ENCODE measurements around the gene ISYNA1.

The ISYNA1 gene

DNA sequence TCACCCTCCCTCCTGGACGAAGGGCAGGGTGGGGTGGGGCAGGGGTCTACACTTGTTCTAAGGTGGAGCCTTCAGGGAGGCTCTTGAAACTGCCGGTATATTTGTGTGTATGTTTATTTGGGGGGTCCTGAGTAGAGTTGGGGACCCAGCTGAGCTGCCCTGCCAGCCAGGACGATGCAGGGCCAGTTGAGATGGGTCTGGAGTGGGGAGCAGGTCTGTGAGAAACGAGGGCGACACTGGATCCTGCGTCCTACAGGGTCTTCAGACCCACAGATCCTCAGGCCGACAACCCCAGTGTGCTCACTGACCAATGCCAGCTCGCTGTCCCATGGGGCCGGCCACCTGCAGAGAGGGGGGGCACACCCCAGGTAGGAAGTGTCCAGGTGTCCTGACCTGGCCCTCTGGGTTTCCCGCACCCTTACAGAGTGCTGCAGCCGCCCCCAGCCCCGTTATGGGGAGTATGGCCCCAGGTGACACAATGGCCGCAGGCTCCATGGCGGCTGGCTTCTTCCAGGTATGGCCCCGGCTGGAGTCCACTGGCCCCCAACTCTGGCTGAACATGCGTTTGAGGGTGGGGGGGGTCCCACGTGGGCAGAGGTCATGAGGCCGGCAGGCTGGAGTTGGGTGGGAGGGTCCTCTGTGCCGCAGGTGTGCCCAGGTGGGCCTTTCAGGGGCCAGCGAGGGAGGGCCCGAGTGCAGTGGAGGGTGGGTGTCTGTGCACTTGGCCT, 7.4 kb downstream of the ISYNA1 start:
- DNase-seq: no peak

DNA sequence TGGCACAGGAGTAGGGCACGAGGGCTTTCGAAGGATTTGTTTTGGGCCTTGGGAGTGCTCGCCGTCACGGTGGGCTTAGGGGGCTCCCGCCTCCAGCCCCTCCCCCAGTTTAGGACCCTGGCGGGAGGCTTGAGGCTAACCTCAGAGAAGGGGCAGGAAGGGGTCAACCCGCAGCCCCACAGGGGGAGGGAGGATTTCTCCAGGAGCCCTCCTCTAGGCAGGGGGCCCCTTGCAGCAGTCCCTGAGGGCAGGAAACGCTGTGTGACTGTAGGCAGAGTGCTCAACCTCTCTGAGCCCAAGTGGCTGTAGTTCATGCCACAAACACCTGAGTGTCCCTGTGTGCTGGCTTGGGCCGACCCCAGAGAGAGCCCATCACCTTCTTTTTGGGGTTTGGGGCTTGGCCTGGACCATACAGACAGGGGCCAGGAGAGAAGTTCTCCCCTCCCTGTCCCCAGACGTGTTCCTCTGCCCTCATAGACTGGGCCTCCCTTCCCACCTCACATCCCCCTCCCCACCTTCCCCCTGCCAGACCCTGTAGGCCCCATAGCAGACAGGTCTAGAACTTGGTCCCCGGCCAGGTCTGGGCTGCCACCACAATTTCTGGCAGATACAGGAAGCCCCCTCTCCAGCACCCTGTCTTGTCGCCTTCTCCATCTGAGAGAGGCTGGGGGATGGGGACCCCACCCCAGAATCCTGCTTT, 8.1 kb downstream of the ISYNA1 start:
- no peak for DNase-seq

DNA sequence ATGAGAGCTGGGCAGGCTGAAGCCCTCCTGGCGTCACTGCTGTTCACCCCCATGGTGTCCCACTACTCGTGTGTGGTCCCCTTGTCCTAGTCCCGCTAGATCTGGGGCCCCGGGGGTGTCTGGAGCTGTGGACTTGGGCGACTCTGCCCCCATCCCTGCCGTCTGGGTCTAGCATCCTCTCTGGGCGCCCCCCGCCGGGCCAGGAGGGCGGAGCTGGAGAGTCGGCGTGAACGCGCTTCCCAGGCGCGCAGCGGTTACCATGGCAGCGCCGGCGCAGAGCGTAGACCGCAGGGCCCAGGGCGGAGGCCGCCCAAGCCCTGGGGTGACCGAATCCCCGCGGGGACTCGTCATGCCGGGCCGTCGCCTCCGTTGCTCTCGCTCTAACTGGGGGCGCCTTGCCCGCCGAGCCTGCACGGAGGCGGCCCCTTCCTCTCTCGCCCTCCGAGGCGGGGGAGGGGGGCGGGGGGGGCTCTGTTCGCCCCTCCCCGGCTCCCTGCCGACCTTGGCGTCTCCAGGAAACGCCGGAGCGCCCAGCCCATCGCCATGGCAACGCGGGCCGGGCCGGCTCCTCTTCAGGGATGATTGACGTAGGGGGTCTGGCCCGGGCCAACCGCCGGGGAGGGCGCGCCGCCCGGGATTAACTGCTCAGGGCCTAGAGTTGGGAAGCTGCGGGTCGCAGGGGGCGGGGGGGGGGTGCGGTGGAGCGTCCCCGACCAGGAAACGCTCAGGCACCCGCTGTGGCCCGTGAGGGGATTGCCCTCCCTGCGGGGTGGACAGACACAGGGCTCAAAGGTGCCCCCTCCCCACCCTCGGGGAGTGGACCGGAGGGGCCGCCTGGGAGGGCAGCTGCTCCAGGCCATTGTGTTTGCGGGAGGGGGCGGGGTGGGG, 8.9 kb downstream of the ISYNA1 start:
- peak; percentile 56 to 63 for DNase-seq

DNA sequence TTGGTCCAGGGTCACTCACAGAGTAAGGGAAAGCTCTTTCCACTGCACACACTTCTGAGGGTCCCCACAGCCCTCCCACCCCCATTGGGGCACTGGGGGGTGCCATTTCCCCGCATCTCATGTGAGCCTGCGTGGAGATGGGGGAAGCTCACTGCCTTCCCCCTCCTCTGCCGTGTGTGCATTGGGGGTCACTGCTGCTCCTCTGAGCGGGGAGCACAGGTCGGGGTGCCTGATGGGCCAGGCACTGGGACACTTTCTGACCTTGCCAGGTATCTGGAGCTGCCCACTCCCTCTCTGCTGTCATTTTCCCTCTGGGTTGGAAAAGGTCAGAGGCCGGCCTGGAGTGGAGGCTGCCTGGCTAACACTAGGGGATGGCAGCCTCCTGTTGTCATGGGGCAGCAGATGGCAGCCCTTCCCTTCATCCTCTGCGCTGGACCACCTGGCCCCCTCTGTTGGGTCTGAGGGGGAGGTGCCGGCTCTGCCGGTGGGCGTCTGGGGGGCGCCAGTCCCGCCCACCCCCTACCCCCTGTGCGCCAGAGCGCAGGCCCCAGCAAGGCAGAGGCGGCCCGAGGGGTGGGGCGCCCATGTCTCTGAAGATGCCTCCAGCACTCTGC, 9.7 kb downstream of the ISYNA1 start:
- no peak for DNase-seq

DNA sequence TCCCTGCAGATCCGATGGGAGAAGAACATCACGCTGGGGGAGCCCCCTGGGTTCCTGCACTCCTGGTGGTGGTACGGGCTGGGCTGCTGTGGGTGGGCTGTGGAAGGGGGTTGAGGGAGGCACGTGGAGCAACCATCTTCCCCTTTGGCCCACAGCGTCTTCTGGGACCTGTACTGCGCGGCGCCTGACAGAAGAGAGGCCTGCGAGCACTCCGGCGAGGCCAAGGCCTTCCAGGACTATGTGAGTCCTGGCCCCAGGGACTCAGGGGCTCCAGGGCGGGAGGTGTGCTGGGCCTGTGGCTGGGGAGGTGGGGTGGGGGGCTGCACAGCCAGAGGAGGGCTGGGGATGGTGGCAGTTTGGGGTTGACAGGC, 10.2 kb downstream of the ISYNA1 start:
- DNase-seq: no peak

DNA sequence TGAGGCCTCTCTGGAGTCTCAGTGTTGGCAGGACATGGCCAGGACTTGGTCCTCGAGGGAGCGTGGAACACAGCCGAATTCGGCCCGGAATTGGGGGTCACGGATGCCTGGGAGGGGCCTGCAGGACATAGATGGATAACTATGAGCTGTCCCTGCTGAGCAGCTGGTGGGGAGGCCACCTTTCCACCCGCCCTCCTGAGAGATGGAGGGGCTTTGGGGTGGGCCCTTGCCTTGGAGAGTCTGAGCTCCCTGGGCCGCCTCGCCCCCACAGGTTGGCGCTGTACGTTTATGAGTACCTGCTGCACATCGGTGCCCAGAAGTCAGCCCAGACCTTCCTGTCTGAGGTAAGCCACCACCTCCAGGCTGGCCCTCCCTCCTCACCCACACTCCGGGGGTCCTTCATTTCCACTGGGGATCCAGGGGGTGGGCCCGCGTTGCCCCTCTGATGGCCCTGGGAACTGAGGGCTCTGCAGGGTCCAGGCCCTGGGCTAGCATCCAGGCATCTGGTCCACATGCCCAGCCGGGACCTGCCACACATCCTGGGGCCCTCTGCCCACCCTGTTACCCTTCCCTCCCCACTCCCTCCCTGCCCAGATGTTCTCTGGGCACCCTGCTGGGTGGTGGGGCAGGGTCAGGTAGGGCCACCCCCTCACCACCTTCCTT, 10.7 kb downstream of the ISYNA1 start:
- no peak for DNase-seq

DNA sequence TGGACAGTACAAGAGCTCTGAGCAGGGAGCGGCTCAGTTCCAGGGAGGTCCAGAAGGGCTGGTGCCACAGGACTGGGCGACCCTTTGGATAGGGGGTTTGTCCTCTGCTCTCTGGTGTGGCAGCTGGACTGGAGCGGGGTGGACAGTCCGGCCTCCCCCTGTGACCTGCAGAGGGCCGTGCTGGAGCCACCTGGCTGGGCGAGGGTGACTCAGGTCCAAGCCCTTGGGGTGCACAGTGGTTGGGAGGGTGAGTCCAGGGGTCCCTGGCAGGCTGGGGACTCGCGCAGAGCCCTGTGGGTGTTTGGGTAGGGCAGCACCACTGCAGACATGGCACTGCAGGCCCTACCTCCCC, 11.5 kb downstream of the ISYNA1 start:
- no peak for DNase-seq

DNA sequence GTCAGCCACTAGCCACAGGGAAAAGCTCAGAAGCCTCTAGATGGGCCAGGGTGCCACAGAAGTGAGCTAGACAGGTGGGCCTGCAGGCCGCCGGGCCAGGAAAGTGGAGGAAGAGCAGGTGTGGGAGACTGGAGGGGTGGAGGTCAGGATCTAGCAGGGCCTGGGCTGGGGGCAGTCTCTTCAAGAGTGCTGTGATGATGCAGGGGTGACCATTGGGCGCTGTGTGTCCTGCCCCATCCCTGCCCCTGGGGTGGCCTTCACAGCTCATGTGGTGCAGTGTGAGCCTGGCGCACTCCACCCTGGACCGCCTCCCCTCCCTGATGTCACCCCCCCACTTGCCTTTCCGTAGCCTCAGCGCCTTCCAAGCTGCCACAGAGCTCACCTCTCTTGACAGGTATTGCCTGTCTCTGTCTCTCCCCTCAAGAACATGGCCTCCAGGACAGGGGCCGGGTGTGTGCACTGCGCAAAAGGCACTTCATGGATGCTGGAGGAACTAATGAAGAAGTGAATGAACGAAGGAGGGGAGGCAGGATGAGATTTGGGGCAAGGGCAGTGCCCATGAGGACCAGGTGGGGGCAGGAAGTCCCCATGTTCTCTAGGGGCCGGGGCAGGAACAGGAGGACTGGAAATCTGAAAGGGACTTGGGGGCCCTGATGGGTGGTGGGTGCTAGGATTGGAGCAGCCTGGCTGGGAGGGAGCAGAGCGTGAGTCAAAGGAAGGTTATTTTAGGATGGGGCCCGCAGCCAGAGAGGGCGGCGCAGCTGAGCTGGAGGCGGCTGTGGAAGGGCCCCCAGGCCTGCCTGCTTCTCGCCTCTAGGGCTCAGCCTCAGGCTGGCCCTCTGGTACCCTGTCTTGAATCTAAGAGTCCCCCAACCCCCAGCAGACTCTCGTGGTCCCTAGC, 12.2 kb downstream of the ISYNA1 start:
- no peak for DNase-seq

DNA sequence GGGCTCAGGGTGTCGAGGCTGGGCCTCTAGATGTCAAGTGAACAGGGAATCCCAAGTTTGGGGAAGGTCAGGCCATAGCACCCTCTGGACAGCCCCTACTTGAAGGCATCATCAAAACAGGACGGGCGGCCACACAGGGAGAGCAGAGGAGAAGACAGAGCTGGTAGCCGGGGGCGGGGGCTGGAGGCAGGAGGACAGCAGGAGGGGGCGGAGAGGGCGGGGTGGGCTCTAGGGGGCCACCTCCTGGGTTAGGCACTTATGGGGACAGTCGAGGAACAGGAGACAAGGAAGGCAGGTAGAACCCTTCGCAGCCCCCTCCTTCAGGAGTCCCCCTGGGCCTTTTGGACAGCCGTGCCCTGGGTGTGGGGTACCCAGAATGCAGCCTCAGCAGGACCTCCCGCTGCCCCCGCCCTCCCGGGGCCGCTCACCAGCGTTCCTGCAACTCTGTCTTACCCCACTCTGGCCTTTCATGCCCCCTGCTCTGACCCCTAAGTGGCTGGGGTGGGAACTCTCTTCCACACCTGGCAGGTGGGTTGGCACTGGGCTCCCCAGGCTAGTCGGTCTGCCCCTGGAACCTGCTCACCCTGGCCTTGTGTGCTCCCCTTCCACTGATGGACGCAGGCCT, 12.9 kb downstream of the ISYNA1 start:
- no peak for DNase-seq

DNA sequence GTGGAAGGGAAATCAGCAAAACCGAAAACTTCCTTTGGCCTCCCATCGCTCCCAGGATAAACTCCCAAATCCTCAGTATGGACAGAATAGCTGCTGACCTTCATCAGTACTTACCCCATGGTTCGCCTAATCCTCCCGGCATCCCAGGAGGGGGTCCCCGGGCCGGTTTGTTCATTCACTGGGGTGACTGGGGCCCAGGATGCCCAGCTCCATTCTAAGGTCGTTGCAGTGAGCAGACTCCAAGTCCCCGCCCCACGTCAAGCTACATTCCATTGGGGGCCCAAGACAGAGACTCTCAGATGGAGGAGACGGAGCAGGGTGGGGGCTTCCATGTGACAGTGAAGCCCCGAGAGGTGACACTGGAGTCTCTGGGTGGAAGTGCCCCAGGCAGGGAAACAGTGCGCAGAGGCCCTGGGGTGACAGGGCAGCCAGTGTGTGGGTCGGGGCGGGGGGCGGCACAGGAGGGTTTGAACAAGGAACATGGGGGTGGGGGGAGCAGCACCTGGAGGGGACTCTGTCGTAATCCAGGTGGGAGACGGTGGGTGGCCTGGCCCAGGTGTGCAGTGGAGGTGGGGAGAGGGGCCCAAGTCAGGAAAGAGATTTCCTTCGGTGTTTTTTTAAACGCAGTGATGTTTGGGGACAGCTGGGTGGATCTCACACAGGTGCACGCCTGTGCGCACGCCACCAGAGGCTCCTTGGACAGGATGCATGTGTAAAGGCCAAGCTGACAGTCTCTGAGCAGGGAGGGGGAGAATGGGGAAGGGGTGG, 13.6 kb downstream of the ISYNA1 start:
- no peak for DNase-seq

DNA sequence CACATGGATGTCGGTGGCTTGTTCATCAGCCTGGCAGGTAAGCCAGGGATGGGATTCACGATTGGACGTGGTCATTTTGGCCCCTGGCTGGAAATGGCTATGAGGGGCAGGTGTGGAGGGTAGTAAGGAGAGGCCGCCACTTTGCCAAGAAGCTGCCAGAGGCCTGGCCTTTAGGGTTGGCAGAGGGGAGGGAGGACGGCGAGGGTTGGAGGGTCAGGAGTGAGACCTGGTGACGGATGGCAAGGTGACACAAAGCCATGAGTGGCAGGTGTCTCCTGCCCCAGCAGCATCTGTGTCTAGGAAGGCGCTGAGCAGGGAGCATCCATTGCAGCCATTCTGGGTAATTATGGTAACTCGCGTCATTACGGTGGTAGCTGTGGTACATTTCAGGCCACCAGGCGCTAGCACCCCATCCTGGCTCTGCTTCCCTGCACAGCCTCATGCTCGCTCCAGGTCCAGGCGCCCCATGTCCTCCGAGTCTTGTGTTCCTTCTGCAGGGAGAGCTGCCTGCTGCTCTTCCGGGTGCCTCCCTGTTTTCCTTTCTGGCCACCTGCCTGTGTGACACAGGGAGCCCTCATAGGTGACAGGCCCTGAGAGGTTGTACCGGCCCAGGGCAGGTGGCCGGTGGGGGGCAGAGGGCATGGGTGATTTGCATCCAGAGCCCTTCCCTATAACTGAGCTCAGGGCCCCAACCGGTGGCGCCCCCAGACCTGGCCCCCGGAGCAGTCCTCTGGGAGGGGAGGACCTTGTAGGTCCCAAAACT, 14.5 kb downstream of the ISYNA1 start:
- no peak for DNase-seq

DNA sequence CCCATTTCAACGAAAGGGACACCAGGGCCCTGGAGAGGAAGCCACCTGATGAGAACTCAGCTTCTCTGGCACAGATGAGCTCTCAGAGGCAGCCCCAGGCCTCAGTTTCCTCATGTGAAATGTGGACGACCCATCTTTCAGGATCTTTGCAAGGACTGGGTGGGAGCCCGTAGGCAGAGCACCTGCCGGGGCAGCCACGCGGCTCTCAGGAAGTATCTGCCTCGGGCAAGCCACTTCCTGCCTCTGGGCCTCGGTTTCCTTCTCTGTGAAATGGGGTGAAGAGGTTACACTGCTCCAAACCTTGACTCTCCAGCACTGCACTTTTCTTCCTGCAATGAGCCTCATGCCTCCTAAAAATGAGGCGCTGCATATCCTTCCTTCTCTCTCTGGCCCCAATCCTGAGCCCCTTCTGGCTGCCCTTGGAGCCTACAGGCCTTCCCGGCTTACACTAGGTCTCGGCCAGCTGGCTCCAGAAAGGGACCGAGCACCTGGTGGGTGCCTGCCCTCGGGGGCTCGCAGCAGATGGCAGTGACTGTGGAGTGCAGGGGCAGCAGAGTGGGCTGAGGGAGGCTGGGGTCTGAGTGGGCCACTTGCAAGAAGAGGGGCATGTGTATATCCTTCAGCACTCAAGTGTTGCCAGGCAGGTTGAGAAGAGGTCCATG, 15.3 kb downstream of the ISYNA1 start:
- DNase-seq: no peak

DNA sequence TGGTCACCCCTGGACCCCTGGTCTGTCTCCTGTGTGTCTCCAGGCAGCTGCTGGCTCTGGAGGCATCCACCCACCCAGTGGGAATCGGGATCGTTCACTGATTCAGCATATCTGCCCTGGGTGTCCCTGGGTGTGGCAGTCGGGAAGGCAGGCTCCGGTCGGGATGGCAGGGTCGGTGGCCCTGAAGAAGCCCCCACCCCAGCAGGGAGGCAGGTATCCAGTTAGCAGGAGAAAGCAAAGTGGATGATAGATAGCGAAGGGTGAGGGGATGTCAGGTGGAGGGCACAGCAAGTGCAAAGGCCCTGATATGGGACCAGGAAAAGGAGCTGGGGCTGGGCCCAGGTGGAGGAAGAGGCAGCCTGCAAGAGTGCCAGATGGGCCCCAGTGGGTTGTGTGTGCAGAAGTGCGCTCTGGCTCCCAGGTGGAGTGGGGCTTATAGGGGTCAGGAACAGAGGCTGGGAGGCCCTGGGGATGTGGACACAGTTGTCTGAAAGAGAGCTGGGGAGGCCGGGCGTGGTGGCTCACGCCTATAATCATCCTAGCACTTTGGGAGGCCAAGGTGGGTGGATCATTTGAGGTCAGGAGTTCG, 16.5 kb downstream of the ISYNA1 start:
- no peak for DNase-seq

DNA sequence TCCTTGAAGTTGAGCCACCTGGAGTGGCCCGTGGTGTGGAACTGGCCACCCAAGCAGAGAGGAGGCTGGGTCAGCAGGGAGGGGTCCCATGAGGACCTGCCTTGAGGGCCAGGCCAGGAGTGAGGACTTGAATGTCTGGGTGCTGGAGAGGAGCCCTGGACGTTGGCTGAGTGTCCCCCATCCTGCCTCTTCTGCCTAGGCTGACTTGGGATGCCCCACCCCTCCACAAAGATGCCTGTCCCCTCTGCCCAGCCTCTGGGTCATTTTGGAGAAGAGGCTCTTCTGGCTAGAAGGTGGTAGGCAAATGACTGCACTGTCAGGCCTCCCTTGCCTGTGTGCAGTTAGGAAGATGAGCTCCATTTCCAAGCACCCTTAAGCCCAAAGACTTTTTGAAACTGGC, 17.0 kb downstream of the ISYNA1 start:
- DNase-seq: no peak

DNA sequence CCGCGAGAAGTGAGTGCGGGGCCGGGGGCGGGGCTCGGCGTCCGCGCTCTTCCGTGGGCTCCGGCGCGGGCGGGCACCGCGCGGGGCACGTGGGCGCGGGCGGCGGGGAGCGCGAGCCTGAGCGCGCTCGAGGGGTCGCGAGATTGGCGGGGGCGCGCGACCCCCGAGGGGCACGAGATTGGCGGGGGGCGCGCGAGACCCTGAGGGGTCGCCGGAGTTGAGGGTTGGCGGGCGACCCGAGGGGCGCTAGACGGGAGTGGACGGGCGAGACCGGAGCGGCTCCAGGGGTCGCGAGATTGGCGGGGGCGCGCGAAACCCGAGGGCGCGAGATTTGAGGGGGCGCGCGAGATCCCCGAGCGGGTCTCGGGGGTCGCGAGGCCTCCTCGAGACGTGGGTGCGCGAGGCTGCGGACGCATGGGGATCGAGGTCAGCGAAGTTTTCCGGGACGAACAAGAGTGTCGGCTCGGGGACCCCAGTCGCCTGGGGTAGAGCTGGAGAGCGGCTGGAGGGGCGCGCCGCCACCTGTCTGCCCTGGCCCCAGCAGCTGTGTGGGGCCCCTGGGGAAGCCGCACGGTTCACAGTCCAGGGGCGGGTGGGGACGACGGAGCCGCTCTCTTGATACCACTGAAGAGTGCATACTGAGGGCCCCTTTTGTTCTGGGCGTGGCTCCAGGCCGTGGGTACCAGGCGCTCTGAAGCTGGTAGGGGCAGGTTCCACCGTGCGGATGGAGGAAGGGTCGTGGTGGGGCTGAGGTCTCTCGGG, 18.1 kb downstream of the ISYNA1 start:
- DNase-seq: peak in 1 of 2 experiments; percentile 41

DNA sequence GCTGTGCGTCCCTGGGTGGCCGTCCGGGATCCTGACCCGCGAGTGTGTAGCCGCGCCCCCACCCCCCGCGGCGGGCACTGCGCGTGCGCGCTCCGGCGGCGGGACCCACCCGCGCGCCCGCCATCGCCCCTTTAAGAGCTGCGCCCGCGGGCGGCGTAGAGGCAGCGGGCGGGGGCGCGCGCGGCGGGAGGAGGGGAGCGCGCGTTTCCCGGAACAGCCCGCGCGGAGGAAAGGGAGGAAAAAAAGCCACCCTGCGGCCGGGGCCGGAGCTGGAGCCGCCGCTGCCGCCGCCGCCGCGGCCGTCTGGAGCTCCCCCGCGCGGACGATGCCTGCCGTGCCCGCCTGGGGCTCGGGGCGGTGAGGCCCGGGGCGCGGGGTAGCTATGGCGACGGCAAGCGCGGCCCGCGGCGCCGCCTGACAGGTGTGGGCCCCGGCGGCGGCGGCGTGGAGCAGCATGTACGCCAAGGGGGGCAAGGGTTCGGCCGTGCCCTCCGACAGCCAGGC, 18.7 kb downstream of the ISYNA1 start, which contains the start of gene SSBP4:
SSBP4 (plus strand) TSS at position 204 of the 504 bp plus-strand sequence; CDS start at position 455, 251 bp downstream.
- DNase-seq: peak; percentile 48 to 49

DNA sequence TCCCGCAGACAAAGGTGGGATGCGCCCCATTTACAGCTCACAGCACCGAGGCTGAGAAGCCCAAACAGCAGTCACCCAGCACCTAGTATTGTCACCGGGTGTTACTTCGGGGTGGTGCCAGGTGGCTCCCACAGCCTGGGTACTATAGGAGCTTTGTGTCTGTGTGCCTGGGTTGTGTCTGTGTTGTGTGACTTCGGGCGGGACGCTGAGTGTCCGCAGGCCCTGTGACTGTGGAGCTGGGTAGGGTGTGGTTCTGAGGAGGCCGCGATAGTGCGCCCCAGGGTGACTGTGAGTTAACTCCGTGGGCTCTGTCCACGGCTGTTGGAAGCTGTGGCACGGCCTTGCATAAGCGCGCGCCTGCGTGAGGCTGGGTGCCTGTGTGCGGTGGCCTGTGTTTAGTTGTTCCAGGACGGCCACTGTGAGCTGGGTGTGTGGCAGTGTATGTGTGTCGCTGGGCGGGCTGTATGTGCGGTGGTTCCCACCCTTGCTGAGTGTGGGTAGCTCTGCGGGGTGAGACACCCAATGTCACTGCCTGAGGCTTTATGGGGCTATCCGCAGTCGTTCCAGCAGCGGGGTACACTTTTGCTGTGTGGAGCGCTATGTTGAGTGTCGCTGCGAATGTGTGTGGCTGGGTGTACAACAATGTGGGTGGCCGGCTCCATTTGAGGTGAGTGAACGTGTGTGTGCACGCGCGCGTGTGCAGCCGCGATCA, 19.3 kb downstream of the ISYNA1 start:
- no peak for DNase-seq

Data from activated CD4-positive, alpha-beta T cell treated with anti-CD3 and anti-CD28 coated beads, Interleukin-2, amount 50 U/mL, for 4 hours (primary cell).